ENCODE results near the gene SORBS2. TPM values are rescaled to one million over a fixed set of nuclear protein-coding genes. Genes with fewer than 3 reads are reported as not detected.

SORBS2 gene
- total RNA-seq, 1 donor from 2014 or later: 94.2 TPM

DNA sequence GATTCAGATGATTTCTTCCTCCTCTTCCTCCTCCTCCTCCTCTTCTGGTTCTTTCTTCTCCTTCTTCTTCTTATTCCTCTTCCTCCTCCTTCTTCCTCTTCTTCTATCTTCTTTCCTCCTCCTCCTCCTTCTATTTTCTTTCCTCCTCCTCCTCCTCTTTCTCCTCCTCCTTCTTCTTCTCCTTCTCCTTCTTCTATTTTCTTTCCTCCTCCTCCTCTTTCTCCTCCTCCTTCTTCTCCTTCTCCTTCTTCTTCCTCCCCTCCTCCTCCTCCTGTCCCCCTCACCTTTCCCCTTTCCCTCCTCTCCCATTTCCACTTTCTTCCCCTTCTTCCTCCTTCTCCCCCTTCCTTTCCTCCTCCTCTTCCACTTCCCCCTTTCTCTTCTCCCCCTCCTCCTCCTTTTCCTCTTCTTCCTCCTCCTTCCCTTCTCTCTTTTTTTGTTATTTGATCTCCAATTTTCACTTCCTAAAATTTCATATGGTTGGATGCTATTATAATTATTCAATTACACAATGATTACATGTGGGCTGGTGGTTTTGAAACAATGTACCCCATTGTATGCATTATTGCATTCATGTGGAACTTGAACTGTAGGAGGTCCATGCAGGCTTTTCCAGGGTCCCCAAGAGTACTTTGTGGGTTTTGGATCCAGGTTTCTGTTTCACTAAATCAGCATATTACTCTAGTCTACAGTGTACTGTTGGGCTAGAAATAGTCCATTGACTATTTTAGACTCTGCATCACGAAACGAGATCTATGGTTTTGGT, 68.1 kb downstream of the SORBS2 start:
- Mint-ChIP-seq H3K9me3 (ENCODE audit: low read depth) (no peaks in the 10 kb centered on the region), H3K27me3 (no peaks in the 10 kb centered on the region), H3K27ac (peak overlapping the region; percentile 10), H3K36me3 (ENCODE audit: insufficient read depth) (peaks cover 9% of the 10 kb centered on the region), H3K4me3 (ENCODE audit: low read depth) (no peak overlapping the region), H3K4me1 (ENCODE audit: low read depth) (peaks cover 14% of the 10 kb centered on the region)
- no peak for TF ChIP-seq CTCF (IDR thresholded peaks at IDR 0.05; ENCODE audit: unreplicated experiment)
- DNase-seq (ENCODE audit: low spot score, unreplicated experiment): no peak

DNA sequence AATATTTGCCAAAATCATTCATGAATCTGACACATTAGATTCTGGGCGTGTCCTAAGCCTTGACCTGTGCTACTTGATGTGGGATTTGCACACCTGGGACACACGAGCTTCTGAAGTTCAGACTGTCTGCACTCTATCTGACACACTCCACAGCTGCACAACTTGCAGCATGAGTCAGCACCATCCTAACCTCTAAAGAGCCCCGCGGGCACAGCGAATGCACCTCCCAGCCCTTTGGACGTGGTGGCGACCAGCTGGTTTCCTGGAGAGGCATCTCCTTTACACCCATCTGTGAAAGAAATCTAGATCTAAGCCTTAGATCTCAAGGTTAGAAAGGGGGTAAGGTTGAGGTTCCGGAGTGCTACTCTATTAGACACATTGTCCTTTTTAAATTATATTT, 69.2 kb downstream of the SORBS2 start:
- no peak for TF ChIP-seq CTCF (IDR thresholded peaks at IDR 0.05; ENCODE audit: unreplicated experiment)
- H3K36me3 Mint-ChIP-seq (ENCODE audit: insufficient read depth): peaks cover 9% of the 10 kb centered on the region
- no peaks in the 10 kb centered on the region for H3K9me3 Mint-ChIP-seq (ENCODE audit: low read depth)
- DNase-seq (ENCODE audit: low spot score, unreplicated experiment): no peak
- peaks cover 16% of the 10 kb centered on the region for H3K4me1 Mint-ChIP-seq (ENCODE audit: low read depth)
- H3K27ac Mint-ChIP-seq: no peak overlapping the region
- H3K4me3 Mint-ChIP-seq (ENCODE audit: low read depth): no peak overlapping the region
- H3K27me3 Mint-ChIP-seq: no peaks in the 10 kb centered on the region

DNA sequence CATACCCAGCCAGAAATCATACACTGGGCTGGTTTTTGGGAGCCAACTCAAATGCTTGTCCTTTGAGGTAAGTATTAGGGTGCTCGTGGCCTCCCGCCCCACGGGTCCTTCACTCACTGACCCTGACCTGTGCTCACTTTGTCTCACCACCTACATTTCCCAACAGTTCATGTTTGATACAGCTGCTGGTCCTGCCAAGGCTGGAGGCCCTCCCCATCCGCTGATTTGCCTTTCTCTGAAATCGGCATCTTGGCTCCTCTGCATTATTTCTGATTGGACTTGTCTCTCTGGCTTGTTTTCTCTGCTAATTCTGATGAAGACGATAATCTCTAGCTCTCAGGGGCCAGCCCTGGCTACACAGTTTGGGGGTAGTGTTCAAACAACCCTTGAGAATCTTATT, 70.2 kb downstream of the SORBS2 start:
- no peaks in the 10 kb centered on the region for H3K27me3 Mint-ChIP-seq
- no peaks in the 10 kb centered on the region for H3K9me3 Mint-ChIP-seq (ENCODE audit: low read depth)
- H3K4me1 Mint-ChIP-seq (ENCODE audit: low read depth): peaks cover 16% of the 10 kb centered on the region
- H3K36me3 Mint-ChIP-seq (ENCODE audit: insufficient read depth): peaks cover 8% of the 10 kb centered on the region
- H3K4me3 Mint-ChIP-seq (ENCODE audit: low read depth): no peak overlapping the region
- peak overlapping the region; percentile 67 for H3K27ac Mint-ChIP-seq
- TF ChIP-seq CTCF (IDR thresholded peaks at IDR 0.05; ENCODE audit: unreplicated experiment): no peak
- no peak for DNase-seq (ENCODE audit: low spot score, unreplicated experiment)

- peaks cover 3% of the 10 kb centered on the region for H3K36me3 Mint-ChIP-seq (ENCODE audit: insufficient read depth)
- H3K4me3 Mint-ChIP-seq (ENCODE audit: low read depth): no peak overlapping the region
- H3K4me1 Mint-ChIP-seq (ENCODE audit: low read depth): peaks cover 16% of the 10 kb centered on the region
- DNase-seq (ENCODE audit: low spot score, unreplicated experiment): no peak
- TF ChIP-seq CTCF (IDR thresholded peaks at IDR 0.05; ENCODE audit: unreplicated experiment): no peak
- H3K27ac Mint-ChIP-seq: peak overlapping the region; percentile 74
- H3K9me3 Mint-ChIP-seq (ENCODE audit: low read depth): no peaks in the 10 kb centered on the region
- H3K27me3 Mint-ChIP-seq: no peaks in the 10 kb centered on the region
Measured at GRCh38 chr4:185740471-185740873, 71.5 kb downstream of the SORBS2 start.

- TF ChIP-seq CTCF (IDR thresholded peaks at IDR 0.05; ENCODE audit: unreplicated experiment): no peak
- Mint-ChIP-seq H3K27ac (no peak overlapping the region), H3K9me3 (ENCODE audit: low read depth) (no peaks in the 10 kb centered on the region), H3K4me3 (ENCODE audit: low read depth) (no peak overlapping the region), H3K27me3 (no peaks in the 10 kb centered on the region), H3K4me1 (ENCODE audit: low read depth) (peaks cover 14% of the 10 kb centered on the region), H3K36me3 (ENCODE audit: insufficient read depth) (peaks cover 8% of the 10 kb centered on the region)
- DNase-seq (ENCODE audit: low spot score, unreplicated experiment): no peak
Measured at GRCh38 chr4:185738820-185739219, 73.2 kb downstream of the SORBS2 start.

All from progenitor cell of endocrine pancreas (in vitro differentiated cells).